GM18498 (cell line): ENCODE results near the gene PEF1.

Experiments
- ATAC-seq: cut with Tn5 transposase; IDR thresholded peaks from one replicate; pipeline ENCODE4 v1.9.1; 2021; ENCODE audit warnings: mild to moderate bottlenecking, moderate library complexity; ENCODE audit not compliant: unreplicated experiment

The PEF1 gene

DNA sequence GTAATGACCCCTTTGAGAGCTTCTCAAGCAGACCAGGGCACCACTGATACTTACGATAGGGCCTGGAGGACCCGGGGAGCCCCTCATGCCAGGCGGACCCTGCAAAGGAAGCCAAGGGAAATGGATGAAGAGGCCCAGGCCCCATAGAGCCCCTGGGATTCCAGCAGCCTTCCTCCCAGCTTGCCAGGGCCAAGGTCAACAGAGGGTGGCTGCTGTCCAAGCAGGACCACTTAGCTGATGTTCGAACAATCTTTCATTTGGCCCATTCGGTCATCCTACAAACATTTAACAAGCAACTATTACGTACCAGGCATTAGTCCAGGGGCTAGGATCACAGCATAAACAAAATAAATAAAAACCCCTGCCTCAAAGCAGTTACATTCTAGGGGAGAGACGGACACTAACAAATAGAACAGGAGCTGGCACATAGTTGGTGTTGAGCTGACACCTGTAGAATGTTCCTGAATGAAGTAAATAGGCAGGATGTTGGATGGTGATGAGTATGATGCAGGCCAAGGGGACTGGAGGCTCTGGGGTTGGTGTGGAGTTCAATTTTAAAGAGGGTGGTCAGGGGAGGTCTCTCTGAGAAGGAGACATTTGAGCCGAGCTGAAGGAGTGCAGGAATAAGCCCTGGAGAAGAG is 27.0 kb upstream of the PEF1 start:
- no peak for ATAC-seq

DNA sequence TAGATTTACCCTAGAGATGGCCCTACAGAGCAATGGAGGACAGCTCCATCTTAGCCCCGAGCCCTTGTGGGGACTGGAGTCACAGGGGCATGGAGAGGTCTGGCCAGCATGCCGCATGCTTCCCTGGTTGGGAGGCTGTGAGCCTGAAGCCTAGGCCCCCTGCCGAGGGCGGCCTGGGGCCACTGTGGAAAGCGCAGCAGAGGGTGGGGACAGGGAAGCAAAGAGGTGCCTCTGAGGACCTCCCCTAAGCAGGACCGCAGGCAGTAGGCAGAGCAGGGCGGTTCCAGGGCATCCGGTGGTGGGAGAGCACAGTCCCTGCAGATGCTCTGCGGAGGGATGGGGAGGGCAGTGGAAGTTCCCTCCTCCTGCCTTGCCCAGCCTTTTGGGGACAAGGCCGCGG is 26.5 kb upstream of the PEF1 start:
- no peak for ATAC-seq

DNA sequence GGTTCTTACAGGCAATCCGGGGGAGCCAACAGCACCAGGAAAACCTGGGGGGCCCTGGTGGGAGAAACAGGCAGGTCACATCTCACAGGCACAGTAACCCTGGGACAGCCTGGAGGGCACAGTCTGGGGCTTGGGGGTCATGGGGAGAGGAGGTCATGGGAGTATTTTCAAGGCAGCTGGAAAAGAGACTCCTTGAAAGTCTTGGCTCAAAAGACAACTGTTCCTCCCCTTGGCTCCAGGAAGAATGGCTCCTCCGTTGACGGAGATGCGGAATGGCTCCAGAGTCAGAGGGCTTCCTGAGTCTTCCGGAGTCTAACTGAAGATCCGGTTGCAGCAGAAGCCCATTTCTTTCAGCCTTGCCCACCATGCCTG is 25.9 kb upstream of the PEF1 start:
- no peak for ATAC-seq

DNA sequence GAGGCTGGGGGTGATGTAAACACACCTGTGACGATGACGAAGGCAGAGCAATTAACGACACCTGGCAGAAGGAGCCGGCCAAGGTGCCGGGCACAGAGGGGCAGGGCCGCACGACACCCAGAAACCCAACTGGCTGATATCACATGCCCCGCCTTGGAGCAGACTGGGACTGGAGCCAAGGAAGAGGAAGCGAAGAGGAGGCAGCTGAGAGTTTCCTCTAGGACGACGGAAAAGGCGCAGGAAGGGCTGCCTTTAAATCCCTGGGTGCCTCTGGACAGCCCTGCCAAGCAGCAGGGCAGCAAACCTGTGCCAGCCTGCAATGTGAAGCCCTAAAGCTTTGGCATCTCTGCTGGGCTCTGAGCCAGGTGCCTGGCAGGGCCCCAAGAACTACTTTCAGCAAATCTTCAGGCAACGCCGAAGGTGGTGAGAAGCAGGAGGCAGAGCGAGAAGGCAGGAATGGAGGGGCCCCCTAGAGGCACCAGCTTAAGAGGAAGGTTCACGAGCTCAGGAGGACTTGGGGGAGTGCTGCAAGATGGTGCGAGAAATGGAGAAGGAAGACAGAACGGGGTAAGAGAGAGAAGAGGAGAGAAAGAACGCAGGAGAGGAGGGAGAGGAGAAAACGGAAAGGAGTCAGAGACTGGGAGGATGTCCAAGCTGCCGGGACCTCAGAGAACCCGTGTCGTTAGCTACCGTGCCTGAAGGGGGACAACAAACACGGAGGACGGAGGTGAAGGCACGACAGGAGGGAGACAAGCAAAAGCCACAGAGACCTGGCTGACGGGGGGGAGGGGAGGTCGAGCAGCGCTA is 25.3 kb upstream of the PEF1 start:
- ATAC-seq, result no peak

DNA sequence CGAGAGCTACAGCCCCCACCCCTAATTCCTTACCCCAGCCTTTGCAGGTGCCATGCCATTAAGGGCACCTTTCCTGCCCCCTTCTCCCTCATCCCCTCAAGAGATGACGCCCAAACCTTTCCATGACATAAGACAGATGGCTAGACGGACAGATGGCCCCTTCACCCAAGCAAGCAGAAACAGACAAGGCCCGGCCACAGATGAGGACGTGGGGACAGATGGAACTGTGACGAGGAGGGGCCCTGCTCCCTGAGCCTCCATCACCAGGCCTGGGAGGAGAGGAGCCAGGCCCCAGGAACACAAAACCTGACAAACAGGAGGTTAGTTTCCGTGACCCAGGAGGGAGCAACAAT is 24.7 kb upstream of the PEF1 start:
- ATAC-seq, result no peak

DNA sequence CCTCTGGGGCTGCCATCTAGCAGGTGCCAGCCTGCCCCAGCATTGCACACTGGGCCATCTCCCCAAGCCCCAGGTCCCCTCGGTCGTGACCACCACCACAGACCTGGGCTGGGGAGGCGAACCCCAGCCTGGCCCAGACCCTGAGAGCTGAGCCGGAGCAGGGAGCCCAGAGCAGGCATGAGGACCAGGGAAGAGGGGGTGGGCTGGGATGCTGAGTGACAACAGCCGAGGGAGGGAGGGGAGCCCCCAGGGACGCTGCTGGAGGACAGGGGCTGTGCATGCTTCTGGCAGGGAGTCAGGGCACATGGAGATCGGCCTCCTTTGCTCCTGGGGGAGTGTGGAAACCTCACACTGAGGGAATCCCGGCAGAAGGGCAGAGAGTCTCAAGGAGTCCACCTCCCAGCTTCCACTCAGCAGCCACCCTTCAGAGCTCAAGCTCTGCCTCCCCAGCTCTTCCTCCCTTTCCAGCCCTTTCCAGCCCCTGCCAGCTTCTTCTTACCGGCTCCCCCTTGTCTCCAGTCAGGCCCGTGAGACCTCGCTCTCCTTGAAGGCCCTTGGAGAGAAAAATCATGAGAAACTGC is 23.7 kb upstream of the PEF1 start:
- ATAC-seq, result no peak

DNA sequence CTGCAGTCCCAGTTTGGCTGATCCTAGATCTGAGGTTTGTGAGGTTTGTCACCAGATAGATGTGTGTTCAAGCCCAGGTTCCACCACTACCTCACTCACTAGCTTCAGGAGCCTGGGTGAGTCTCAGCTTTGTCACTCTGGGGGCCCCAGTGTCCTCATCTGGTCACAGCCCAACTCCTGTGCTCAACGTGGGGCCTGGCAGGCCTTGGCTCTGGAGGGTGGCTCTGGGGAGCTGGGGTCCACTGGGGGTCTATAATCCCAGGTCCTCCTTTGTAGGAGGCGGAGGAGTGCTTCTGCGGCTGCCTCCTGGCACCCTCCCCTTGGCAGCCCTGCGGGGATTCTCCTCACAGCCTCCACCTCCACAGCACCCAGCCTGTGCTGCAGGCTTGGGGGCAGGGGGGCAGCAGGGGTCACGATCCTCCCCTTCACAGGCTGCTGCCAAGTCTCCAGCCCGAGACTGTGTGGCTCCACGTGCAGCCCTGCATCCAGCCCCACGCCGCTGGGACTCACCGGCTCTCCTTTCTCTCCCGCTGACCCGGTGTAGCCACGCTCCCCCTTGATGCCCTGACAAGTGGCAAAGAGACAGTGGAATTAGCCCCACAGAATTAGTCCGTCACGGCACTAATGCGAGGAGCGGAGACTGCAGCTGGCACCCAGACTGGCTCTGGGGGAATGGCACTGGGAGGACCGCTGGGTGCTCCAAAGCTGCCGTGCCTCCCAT is 22.5 kb upstream of the PEF1 start:
- ATAC-seq, result no peak

DNA sequence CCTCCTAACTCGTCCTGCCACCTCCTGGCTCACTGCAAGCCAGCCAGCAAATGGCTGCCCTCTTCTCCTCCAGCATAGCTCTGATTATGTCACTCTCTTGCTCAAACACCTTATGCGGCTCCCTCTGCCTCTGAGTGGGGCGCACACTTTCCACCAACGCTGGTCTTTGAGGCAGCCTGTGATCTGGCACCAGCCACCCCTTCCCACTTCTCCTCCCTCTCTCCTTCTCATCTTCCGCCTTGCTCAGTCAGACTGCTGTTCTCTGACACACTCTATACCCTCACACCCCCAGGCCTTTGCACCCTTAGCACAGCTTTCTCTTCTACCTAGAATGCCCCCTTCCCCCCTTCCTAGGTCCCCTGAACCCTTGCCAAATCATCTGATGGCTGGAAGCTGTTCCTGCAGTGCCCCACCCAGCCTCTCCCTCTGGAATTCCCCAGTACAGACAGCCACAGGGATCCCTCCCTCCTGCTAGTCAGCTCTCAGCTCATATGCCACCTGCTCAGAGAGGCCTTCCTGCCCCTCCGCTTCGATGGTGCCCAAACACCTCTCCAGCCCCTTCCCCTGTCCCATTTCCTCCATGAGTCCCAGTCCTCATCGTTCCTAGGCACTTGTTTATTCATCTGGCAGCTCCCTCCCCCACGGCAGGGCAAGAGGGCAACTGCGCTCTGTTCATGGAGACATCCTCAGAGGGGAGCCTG is 21.7 kb upstream of the PEF1 start:
- ATAC-seq, result no peak

DNA sequence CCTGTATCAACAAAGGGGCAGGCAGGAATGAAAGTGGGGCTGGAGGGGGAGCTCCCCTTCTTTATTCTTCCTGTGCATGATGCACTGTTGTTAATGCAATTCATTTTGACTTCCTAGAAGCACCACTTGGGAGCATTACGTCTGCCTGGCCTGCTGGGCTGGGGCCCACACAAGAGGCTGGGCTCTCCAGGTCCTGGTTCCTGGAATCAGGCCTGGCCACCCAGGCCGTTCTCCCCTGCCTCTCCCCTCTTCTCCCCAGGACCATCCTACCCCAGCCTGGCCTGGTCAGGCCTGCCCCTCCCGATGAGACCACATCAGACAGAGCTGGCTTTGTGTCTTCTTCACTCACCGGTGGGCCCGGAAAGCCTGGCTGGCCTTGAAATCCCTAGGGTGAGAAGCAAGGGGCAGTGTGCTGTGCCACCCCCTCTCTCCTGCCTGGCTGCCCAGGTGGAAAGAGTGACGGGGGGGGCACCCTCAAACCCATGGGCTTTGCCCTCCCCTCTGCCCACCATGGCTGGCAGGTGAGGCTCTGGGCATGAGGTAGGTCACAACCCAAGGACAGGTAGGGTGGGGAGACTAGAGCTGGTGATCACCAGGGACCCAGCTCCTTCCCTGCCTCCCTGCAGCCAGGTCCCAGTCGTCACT is 20.7 kb upstream of the PEF1 start:
- no peak for ATAC-seq

DNA sequence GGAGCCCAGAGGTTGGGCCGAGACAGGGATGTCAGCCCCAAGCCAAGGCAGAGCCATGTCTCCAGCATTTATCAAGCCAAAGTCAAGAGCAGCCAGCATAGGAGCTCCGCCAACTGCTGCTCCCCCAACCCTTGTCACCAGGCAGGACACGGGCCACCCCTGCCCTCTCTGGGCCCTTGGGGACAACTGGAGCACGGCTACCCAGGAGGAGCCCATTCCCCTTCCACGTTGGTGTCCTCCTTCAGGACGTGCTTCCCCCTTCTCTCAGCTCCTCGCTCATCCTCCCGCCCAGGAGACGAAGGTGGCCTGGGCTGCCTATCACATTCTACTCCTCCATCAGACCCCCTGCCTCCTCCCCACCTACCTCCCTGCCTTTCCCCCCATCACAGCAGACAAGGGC is 19.9 kb upstream of the PEF1 start:
- no peak for ATAC-seq

DNA sequence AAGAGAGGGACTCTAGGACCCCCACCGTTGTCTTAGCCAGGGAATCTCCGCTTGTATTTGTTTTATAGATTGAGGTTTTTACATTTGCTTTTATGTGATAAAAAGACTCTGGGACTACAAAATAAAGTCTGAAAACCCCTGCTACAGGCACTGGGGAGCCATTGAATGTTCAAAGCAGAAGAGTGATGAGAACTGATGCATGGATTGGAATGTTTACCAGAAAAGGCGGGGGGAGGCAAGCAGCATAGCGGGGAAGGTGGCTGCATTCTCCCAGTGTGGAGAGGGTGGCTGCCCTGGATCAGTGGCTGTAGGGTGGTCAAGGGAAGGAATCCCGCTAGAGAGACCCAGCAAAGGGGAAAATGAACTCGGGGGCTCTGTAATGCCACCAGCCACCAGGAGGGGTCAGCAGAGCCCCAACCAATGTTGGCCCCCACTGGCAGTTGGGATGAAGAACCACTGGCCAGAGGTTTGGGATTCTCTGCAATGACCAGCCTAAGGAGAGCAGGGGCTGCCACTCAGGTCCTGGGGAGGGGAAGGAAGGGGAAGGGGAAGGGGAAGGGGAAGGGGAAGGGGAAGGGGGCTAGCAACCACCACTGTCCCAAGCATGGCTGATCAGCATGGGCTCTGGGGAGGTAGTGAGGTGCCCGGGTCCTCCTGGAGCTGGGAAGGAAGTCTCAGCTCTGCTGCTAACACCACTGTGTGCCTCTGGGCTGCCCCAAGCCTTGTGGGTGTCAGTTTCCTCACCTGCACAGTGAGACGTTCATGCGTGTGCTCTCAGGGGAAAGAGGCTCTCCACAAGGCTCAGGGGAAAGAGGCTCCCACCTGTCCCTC is 19.2 kb upstream of the PEF1 start:
- ATAC-seq, result no peak

DNA sequence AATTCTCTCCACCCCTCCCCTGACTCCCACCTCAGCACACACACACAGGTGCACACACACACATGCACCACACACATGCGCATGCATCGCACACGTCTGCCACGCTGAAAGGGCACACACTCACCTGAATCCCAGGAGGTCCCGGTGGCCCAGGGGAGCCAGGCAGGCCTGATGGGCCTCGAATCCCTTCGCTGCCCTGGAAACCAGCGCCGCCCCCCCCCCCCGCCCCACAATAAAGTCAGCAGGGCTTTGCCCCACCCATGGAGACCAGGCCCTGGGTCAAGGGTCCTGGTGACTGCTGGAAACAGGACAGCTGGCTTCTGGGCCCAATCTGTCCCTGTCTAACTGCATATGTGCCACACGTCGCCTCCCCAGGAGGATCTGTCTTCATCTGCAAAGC is 17.8 kb upstream of the PEF1 start:
- no peak for ATAC-seq

DNA sequence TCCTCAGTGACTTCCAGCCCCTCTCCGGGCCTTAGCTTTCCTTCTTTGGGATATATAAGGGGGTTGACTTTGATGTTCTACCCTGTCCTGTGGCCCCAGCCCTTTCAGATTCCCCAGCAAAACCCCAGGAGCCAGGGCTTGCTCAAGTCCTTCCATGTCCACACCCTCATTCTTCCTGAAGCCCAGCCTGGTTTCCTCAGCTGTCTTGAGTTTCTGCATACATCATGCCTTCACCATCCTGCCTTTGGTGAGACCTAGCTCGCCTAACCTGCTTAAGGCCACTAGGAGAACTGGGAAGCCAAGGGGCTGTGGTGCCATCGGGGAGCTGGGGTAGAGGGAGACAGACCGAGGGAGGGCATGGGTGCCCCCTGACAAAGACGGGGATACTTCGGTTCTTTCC is 17.2 kb upstream of the PEF1 start:
- no peak for ATAC-seq

DNA sequence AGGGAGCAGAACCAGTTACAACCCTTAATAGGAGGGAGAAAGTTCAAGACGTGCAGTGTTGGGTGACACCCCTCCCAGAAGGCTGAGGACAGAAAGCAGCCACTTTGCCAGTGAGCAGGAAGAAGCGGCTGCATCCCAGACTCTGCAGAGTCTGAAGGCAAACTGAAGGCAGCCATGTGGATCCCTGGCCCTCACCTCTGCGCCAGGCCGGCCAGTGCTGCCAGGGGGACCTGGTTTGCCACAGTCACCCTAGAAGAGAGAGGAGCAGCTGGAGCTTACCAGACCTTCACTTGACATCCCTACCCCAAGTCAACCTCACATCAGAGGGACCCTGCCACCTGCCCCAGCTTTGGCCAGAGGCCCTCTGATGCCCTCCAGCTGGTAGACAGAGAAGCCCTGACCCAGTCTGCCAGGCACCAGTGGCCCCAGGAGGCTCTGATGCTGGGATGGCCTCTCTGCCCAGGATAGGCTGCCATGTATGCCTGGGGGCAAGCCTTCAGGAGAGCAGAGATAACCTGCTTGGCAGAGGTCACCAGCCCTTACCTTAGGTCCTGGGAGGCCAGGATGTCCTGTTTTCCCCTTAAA is 16.3 kb upstream of the PEF1 start:
- no peak for ATAC-seq

DNA sequence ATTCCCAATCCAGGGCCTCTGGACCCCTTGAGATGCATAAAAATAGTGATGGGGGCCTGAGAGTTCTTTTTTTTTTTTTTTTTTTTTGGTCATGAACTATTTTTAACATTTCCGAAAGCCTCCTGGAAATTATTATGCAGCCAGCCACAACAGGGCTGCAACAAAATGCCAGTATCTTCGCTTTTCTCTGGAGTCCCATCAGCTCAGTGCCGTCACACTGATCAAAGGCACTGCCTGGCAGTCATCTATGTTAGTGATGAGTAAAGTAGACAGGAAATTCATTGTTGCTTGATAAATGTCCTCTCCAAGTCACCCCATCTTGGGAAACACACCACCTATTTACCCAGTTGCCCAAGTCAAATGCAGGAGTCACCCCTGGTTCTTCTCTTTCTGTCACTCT is 15.2 kb upstream of the PEF1 start:
- ATAC-seq, result no peak

DNA sequence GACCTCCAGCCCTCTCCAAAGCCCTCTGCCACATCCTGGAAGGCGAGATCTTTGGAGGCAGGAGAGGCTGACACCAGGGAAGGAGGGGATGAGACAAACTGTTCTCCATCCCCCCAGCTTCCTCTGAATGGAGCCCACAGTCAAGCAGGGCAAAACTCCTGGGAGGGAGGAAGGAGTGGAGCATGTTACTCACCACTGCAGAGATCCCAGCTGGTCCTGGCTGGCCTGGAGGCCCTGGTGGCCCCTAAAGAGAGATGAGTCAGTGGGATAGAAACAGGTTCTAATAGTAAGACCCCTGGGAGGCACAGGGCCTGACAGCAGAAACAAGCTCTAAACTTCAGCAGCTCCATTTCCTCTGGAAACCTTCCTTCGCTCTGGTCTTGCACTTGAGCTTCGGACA is 14.0 kb upstream of the PEF1 start:
- no peak for ATAC-seq

DNA sequence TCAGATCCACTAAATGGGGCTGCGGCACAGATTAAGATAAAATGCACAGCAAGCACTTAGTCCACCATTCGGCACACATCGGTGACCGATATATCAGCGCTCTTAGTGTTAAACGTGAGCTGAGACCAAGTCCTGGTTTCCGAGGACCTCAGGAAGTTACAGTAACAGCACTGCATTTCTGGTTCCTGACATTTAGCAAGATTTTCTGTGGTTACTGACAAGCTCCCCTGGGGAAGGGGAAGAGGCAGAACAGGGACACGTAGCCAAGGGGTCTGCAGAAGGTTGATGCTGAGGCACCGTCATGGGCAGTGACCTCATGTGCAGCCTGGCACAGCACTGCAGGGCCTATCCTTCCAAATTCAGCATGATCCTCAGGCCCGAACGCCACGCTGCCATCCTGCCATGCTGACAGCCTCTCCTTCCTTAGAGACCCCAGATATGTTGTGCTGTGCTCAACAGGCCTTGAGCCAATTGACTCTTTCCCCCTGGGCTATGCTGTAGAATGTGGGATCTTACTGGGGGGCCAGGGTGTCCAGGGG is 13.4 kb upstream of the PEF1 start:
- ATAC-seq, result no peak

DNA sequence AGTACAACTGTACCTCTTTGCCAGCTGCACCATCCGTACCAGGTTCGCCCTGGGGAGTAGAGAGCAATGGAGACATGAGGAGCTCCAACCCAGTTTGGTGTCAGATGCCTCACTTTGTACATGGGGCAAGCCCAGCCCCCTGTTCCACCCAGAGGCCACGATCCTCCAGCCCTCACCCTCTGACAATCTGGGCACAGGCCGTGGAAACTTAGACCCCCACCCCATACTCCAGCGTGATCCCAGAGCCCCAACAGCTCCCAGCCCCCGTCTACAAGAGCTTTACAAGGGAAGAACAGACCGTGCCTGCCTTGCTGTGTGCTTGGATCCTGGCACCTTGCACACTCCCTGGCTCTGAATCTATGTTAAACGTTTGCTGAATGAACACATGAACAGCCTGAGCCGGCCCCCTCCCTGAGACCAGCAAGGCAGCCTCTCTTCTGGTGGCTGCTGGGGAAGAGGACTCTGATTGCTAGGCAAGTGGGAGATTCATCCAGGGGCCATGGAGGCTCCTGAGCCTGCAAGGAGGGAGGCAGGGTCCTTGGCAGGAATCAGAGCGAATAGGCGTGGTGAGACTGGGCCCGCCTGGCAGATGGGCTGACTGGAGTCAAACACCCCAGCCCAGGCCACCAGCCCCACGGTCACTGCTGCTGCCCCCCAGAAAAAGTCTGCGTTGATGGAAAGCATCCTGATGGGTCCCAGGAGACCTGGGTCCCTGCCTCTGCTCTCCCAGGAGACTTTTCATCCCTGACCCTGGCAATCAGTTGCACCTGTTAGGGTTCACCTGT is 12.5 kb upstream of the PEF1 start:
- no peak for ATAC-seq

DNA sequence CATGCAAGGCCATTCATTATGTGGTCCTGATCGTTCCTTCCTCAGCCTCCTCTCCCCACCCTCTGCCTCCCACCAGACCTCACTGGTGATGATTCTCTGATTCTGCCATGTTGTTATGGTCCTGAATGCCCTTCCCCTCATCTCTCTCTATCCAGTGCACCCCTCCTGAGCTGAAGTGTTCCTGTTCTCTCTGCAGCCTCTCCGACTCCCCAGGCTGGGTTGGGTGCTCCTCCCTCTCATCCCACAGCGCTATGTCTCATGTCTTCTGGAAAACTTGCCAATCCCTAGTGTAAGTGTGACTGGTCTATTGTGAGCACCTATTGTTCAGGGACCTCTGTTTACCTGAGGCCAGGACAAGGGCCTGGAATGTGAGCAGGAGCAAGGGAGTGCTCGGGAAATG is 11.1 kb upstream of the PEF1 start:
- ATAC-seq, result no peak
